Coronary artery (tissue), 2 donors: ENCODE measurements around the gene PGBD1.

ENCODE experiments used
- DNase-seq: peaks from one replicate; pipeline ENCODE4 v3.0.0-alpha.2; 2017; ENCODE audit warnings: low spot score
- H3K27ac ChIP-seq, 2 donors: fragments of 200-600 bp; sonication (generic); one replicate each; pipeline ENCODE4 v1.5.1; 2016 to 2019
- H3K4me3 ChIP-seq: fragments of 200-600 bp; sonication (generic); 2 replicates; pipeline ENCODE4 v1.5.1; 2016; ENCODE audit warnings: mild to moderate bottlenecking, moderate library complexity
- CTCF ChIP-seq: fragments of 200-600 bp; sonication (generic); IDR thresholded peaks from one replicate; pipeline ENCODE4 v1.5.1; 2019; ENCODE audit warnings: antibody characterized with exemption

The PGBD1 gene

GRCh38 chr6:28343898-28344677, 62.7 kb downstream of the PGBD1 start:
- TF ChIP-seq CTCF: no peak
- H3K27ac ChIP-seq: no peak overlapping the region
- no peak for DNase-seq

GRCh38 chr6:28345201-28345600, 63.8 kb downstream of the PGBD1 start:
- no peak overlapping the region for H3K4me3 ChIP-seq
- no peak overlapping the region for H3K27ac ChIP-seq
- no peak for TF ChIP-seq CTCF
- no peak for DNase-seq

More at GRCh38 chr6:28343898-28344677, 62.7 kb downstream of the PGBD1 start:
- H3K4me3 ChIP-seq: no peak overlapping the region

GRCh38 chr6:28347119-28347518, 65.7 kb downstream of the PGBD1 start:
- Histone ChIP-seq H3K4me3 (no peak overlapping the region), H3K27ac (no peak overlapping the region)
- no peak for DNase-seq
- no peak for TF ChIP-seq CTCF

- Histone ChIP-seq H3K27ac (peak overlapping the region in 1 of 2 donors; percentile 81), H3K4me3 (peak overlapping the region; percentile 78)
- no peak for DNase-seq
- no peak for TF ChIP-seq CTCF
Observed at GRCh38 chr6:28349344-28349891, 68.0 kb downstream of the PGBD1 start.

GRCh38 chr6:28349892-28350737, 68.7 kb downstream of the PGBD1 start, which contains the start of gene ZKSCAN3:
Gene ZKSCAN3 (plus strand): TSS chr6:28349947. CDS start chr6:28359587, 9,640 bp downstream.
- TF ChIP-seq CTCF: no peak
- Histone ChIP-seq H3K27ac (peak within 1 kb of the TSS; percentile 29 to 81), H3K4me3 (peak within 1 kb of the TSS; percentile 78)
- DNase-seq: peak; percentile 86

- Histone ChIP-seq H3K27ac (peak overlapping the region in 1 of 2 donors; percentile 6), H3K4me3 (peak overlapping the region; percentile 78)
- TF ChIP-seq CTCF: no peak
- no peak for DNase-seq
Observed at GRCh38 chr6:28351087-28351486, 69.7 kb downstream of the PGBD1 start.
